ENCODE data around the gene NPM1. TPM values are rescaled to one million over a fixed set of nuclear protein-coding genes. Genes with fewer than 3 reads are reported as not detected.

NPM1 gene
- total RNA-seq, 1 experiment from 2014 or later: 3,122 TPM

- no peak for TF ChIP-seq CTCF (conservative IDR thresholded peaks at IDR 0.05)
- Histone ChIP-seq H2BK15ac (ENCODE audit: low read depth, low read length) (no peak overlapping the region), H3K23ac (ENCODE audit: insufficient read length, low read depth, low read length) (no peak overlapping the region), H3K9me3 (ENCODE audit: control insufficient read depth, low read depth, low read length) (no peaks in the 10 kb centered on the region), H3K9ac (ENCODE audit: extremely low read depth, insufficient read length, low read length) (no peak overlapping the region), H4K8ac (replicated peaks; ENCODE audit: insufficient read length, low read depth, low read length) (no peak overlapping the region), H4K5ac (ENCODE audit: insufficient read length, low read depth, low read length) (no peak overlapping the region), H3K4me1 (ENCODE audit: insufficient read depth, low read length) (no peaks in the 10 kb centered on the region), H3K27ac (ENCODE audit: insufficient read length, low read depth, low read length) (no peak overlapping the region), H3K18ac (ENCODE audit: insufficient read length, low read depth, low read length) (no peak overlapping the region), H3K14ac (ENCODE audit: insufficient read depth, low read length) (no peak overlapping the region), H2AFZ (ENCODE audit: low read length) (no peak overlapping the region), H2AK5ac (ENCODE audit: insufficient read length, low read length) (no peak overlapping the region), H4K91ac (ENCODE audit: insufficient read length, low read depth, low read length) (no peak overlapping the region), H3T11ph (ENCODE audit: low read length) (no peak overlapping the region), H3K4ac (ENCODE audit: low read depth, low read length) (no peak overlapping the region), H2BK12ac (ENCODE audit: insufficient read length, low read depth, low read length) (no peak overlapping the region), H3K79me2 (ENCODE audit: insufficient read depth, low read length) (no peaks in the 10 kb centered on the region), H3K23me2 (ENCODE audit: insufficient read length, low read depth, low read length, poor library complexity, severe bottlenecking) (no peaks in the 10 kb centered on the region), H3K56ac (ENCODE audit: insufficient read length, low read depth, low read length) (no peak overlapping the region), H3K4me2 (ENCODE audit: insufficient read depth, insufficient read length, low read length) (no peak overlapping the region), H3K27me3 (ENCODE audit: insufficient read depth, low read length) (no peaks in the 10 kb centered on the region), H4K20me1 (ENCODE audit: control insufficient read depth, insufficient read depth, insufficient read length) (no peaks in the 10 kb centered on the region), H3K79me1 (ENCODE audit: insufficient read depth, low read depth, low read length, poor library complexity, severe bottlenecking) (no peaks in the 10 kb centered on the region), H2BK20ac (ENCODE audit: low read depth, low read length, poor library complexity, severe bottlenecking) (no peak overlapping the region), H2BK120ac (ENCODE audit: low read depth, low read length, poor library complexity, severe bottlenecking) (no peak overlapping the region), H2BK5ac (ENCODE audit: insufficient read length, low read length) (no peak overlapping the region)
- no CpG with 5 or more reads among the region's 16 CpGs for WGBS (ENCODE audit: extremely low coverage, insufficient read length, low lambda C conversion rate)
- Mint-ChIP-seq H3K27me3 (ENCODE audit: low read depth) (peaks cover 5% of the 10 kb centered on the region), H3K4me1 (no peaks in the 10 kb centered on the region), H3K9me3 (no peaks in the 10 kb centered on the region), H3K27ac (no peak overlapping the region; a peak in 1 of 7 replicates), H3K4me3 (no peak overlapping the region), H3K36me3 (ENCODE audit: insufficient read depth in 1 of 3, low read depth in 3 of 3) (no peaks in the 10 kb centered on the region)
- DNase-seq: no peak
These were observed 20.0 kb upstream of the NPM1 start for GRCh38 chr5:171367424-171368370.
